Stimulated activated CD8-positive, alpha-beta memory T cell treated with anti-CD3 and anti-CD28 coated beads, Interleukin-12 subunit alpha, Interleukin-12 subunit beta, amount 100 ng/mL, for 1 hour (primary cell): Measurements from ENCODE around the gene PRSS53.

Source experiments
- DNase-seq: peaks from one replicate; pipeline ENCODE4 v3.0.0-alpha.2; 2020; ENCODE audit warnings: low read depth

The PRSS53 gene

GRCh38 chr16:31077592-31078396 is 10.9 kb downstream of the PRSS53 start:
- no peak for DNase-seq

GRCh38 chr16:31077024-31077423 is 11.7 kb downstream of the PRSS53 start:
- DNase-seq, result no peak

- DNase-seq, result no peak
These were observed 12.4 kb downstream of the PRSS53 start for GRCh38 chr16:31076319-31076718.

DNA sequence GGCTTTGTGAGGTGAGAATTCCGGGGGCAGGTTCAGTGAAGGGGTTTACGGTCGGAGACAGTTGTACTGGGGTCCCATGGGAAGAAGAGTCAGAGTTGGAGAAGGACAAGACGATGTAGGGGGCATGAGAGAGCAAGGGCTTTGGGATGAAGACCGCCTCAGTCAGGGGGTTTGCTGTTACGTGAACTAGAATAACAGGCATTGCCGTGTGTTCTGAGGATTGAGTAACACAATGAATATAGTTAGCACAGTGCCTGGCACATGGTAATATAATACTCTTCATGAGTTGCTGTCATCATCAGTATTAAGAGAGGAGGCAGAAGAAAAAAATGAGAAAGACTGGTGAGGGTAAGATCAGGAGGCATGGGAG is 13.9 kb downstream of the PRSS53 start:
- DNase-seq, result no peak

- peak; percentile 98 for DNase-seq
These were observed 14.6 kb downstream of the PRSS53 start, which contains the start of the genes ZNF646 and ZNF668 for GRCh38 chr16:31073970-31074813. ZNF646 (plus strand) TSS chr16:31074422; CDS start chr16:31076325, 1,903 bp downstream. ZNF668 (minus strand) TSS chr16:31074240; CDS start chr16:31064459, 9,781 bp downstream.

DNA sequence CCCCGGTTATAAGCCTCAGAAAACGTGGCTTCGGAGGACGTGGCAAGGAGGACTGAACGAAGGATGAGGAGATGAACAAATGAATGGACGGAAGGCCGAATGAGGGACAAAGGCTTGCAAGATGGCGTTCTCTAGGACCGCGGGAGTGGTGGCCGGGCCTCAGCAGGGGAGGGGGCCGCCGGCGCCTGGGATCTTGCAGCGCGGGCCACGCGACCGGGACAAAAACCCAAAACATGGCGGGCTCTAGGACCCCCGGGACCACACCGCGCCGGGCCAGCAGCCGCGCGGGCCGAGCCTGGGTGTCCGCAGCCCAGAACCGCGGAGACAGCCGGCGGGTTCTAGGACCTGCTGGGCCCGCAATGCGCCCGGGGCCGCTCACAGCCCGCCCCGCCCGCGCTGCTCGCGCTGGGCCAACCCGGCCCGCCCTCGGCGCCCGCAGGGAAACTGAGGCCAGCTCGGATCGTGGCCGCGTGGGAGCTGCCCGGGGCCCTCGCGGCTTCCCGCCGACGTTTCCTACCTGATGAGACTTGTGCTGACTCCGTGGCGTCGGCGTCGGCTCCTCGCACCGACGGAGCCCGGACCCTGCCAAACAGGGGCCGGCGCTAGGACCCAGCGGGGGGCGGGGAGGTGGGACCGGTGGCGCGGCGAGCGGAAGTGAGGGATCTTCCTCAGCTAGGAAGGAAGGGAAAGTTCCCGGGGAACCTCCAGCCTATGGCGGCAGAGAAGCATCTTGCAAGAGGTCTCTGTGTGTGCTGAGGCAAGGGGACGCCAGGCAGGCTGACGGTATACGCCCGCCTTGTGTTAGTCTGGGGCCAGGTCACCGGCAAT is 15.4 kb downstream of the PRSS53 start:
- DNase-seq, result peak; percentile 79

DNA sequence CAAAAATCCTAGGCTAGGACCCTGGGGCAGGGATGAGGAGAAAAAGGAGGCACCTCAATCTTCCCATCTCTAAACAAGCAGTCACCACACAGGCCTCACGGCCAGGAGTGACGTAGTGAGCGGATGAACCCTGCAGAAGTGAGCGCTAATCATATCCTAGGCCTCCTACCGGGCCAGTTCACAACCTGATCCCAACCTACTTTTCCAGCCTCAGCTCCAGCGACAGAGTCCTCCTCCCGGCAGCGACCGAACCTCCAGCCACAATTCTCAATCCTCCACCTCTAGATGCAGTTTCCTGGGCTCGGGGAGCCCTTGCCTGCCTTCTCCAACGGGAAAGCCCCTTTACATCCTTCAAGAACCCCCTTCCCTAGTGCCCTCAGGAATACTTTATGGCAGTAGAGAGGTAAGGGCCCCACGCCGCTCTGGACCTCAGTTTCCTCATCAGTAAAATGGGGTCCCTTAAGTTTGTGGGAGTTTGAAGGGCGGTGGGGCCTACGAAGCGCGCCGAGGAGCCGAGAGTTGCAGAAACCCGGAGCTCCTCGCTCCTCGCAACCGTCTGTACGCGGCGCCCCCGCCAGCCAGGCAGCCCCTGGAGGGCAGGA is 16.1 kb downstream of the PRSS53 start:
- no peak for DNase-seq

- DNase-seq, result no peak
These were observed 16.9 kb downstream of the PRSS53 start for GRCh38 chr16:31071861-31072260.

DNA sequence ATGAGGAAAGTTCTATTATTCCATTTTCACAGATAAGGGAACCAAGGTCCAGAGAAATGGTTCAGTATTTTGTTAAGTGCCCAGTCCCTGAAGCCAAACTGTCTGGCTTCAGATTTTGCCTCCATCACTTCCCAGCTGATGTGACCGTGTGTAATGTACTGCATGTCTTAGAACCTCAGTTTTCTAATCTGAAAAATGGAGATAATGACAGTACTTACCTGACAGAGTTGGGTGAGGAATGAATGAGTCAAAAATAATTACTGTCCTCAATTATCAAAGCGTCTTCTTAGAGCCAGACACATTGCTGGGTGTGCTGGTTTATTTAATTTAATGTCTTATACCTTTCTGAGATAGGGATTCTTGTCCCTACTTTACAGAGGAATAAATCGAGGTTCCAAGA is 21.4 kb downstream of the PRSS53 start:
- DNase-seq, result no peak

GRCh38 chr16:31064882-31065461 is 23.8 kb downstream of the PRSS53 start:
- no peak for DNase-seq

- DNase-seq, result no peak
These were observed 24.7 kb downstream of the PRSS53 start for GRCh38 chr16:31063843-31064611.

DNA sequence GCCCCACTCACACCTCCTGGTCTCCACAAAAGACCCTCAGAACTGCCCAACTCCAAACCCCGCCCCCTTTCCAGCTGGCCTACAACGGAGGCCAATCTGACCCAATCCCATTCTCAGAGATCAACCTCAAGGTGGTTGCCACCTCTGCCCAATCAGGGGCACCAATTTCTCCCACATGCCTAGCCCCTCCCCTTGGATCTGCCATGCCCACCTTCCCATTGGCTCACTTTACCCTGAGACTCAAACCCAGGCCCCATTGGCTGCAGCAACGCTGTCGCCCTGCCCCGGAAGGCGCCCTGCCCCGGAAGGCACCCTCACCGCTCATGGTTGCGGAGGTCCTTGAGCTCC is 25.3 kb downstream of the PRSS53 start:
- DNase-seq, result no peak

- DNase-seq, result no peak
These were observed 26.8 kb downstream of the PRSS53 start for GRCh38 chr16:31061813-31062440.

DNA sequence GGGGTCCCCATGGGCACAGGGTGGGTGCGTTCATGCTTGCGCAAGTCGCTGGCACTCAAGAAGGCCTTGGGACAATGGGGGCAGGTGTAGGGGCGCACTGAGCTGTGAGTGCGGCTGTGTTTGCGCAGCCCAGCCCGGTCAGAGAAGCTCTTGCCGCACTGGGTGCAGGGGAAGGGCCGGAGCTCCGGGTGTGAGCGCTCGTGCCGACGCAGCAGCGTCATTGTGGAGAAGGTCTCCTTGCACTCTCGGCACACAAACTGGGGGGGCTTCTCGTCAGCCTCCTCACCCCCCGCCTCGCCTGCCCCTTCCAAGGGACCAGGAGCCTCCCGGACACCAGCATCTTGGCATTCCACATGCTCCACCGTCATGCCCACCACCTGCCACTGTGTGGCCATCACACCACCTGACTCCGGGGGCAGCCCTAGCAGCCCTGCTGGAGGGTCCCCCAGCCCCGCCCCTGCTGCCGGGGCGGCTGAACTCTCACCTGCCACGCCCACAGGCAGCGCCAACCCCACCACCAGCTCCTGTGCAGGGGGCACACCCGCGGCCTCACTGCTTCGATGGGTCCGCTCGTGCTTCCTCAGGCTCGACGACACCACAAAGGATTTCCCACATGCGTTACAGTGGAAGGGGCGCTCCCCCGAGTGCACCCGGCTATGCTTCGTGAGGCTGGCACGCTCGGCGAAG is 27.5 kb downstream of the PRSS53 start:
- DNase-seq, result no peak

- no peak for DNase-seq
These were observed 33.1 kb downstream of the PRSS53 start for GRCh38 chr16:31055613-31056012.

DNA sequence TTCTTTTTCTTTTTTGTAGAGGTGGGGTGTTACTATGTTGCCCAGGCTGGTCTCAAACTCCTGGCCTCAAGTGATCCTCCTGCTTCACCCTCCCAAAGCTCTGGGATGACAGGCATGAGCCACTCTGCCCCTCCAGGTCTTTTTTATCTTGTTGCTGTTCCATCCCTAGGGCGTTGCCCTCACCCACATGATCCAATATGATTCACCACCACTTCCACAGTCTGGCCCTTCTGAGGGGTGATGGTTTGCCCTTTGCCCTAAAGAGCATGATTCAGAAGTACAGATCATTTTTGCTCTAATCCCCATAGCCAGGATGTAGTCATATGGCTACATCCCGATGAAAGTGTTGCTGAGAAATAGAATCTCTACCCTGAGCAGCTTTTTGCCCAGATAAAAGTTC is 36.6 kb downstream of the PRSS53 start:
- DNase-seq, result no peak

- DNase-seq, result no peak
These were observed 38.3 kb downstream of the PRSS53 start for GRCh38 chr16:31050280-31051030.

DNA sequence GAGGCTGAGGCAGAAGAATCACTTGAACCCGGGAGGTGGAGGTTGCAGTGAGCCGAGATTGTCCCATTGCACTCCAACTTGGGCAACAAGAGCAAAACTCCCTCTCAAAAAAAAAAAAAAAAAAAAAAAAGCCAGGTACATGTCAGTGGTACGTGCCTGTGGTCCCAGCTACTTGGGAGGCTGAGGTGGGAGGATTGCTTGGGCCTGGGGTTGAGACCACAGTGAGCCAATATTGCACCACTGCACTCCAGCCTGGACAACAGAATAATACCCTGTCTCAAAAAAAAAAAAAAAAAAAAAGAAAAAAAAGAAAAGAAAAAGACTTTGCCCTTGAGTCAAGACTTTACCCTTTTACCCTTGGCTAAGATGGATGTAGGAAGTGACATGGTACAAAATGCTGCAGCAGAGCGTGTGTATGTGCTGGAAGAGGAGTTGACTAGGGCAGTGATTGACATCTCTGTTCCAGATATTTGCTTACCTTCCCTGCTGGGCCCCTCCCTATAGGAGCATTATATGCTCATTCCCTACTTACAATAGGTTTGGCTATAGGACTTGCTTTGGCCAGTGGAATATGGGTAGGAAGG is 44.8 kb downstream of the PRSS53 start:
- DNase-seq, result no peak

DNA sequence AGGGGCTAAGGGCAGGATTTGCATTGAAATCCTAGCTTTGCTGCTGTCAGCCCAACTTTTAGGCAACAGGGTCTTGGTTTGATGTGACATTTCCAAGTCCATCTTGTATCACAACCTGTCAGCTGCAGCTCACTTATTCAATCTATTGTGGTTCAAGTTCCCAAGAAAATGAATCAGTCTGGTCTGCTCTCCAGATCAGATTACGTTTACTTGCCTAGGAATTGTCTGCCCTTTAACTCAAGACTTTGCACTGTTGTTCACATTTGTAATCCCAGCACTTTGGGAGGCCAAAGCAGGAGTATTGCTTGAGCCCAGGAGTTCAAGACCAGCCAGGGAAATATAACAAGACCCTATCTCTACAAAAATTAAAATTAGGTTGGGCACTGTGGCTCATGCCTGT is 45.4 kb downstream of the PRSS53 start:
- no peak for DNase-seq
